ENCODE measurements around the gene OPTC. TPM values are rescaled to one million over a fixed set of nuclear protein-coding genes. Genes with fewer than 3 reads are reported as not detected.
"Not testable (repeated sequence)": the region's sequence is repeated elsewhere in the genome, so short reads cannot be mapped to it uniquely, and the experiment has no call there.

Gene OPTC
- total and polyA plus RNA-seq, 10 donors, result not detected

DNA sequence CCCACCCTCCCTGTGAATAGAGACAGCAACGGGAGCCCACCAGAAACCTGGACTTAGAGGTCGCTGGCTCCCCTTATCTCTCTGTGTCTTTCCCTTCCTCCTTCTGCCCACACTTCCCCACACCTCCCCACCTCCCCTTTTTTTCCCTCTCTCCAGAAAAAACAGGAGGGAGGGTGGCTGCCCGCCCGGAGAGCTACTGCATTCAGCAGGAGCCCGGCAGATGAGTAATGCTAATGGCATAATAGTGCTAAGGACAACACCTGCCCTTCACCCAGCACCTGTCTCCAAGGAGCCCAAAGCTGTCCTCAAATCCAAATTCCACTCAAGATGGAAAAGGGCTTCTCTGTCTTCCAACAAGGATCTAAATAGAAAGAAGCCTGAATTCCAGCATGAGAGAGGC, 29.7 kb upstream of the OPTC start:
- TF ChIP-seq POLR2AphosphoS5 (IDR thresholded peaks at IDR 0.05) (no peak), POLR2A (IDR thresholded peaks at IDR 0.05) (no peak)
- TF ChIP-seq, protein P1, sequence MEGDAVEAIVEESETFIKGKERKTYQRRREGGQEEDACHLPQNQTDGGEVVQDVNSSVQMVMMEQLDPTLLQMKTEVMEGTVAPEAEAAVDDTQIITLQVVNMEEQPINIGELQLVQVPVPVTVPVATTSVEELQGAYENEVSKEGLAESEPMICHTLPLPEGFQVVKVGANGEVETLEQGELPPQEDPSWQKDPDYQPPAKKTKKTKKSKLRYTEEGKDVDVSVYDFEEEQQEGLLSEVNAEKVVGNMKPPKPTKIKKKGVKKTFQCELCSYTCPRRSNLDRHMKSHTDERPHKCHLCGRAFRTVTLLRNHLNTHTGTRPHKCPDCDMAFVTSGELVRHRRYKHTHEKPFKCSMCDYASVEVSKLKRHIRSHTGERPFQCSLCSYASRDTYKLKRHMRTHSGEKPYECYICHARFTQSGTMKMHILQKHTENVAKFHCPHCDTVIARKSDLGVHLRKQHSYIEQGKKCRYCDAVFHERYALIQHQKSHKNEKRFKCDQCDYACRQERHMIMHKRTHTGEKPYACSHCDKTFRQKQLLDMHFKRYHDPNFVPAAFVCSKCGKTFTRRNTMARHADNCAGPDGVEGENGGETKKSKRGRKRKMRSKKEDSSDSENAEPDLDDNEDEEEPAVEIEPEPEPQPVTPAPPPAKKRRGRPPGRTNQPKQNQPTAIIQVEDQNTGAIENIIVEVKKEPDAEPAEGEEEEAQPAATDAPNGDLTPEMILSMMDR (IDR thresholded peaks at IDR 0.05 in 8 of 11, conservative IDR thresholded peaks at IDR 0.05 in 3 of 11), result no peak
- no peaks in the 10 kb centered on the region for H3K36me3 ChIP-seq
- intact Hi-C loops (cut with DNase I; ENCODE audit: low total_unique reads), result no loop called here
- peaks cover 0 to 31% (median 0%) of the 10 kb centered on the region in 7 donors for H3K27me3 ChIP-seq (replicated peaks in 1 of 7)
- peak overlapping the region in 3 of 8 donors; percentile 31 to 67 (median 63) for H3K27ac ChIP-seq
- 68 to 78% (median 72%) methylated on average over 5 of the region's 5 CpGs for WGBS, 5 donors
- H3K4me3 ChIP-seq, result no peak overlapping the region
- H3K4me1 ChIP-seq, result peaks cover 0 to 34% (median 8%) of the 10 kb centered on the region in 6 donors
- no peak for DNase-seq
- H3K9me3 ChIP-seq, result no peaks in the 10 kb centered on the region

DNA sequence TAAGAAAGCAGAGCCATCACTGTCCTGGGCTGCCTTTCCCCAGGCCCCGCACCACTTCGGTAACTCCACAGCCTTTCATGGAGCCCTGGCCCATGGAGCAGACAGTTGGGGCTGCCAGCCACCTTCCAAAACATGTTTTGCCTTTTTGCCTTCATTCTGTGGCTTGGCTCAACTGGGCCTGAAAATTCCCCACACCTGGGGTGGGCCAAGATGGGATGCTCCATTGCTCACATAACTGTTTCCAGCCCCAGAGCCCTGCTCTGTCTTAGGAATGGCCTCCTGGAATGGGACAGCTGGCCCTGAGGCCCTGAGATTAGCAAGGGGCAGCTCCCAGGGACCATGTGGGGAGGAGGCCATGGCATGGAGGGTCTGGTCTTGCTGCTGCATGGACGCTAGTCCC, 29.2 kb upstream of the OPTC start:
- H3K27me3 ChIP-seq (replicated peaks in 1 of 7), result peaks cover 0 to 35% (median 0%) of the 10 kb centered on the region in 7 donors
- no peak for DNase-seq
- 89 to 100% (median 94%) methylated on average over 3 of the region's 3 CpGs for WGBS, 5 donors
- no peaks in the 10 kb centered on the region for H3K9me3 ChIP-seq
- TF ChIP-seq POLR2A (IDR thresholded peaks at IDR 0.05), result no peak
- TF ChIP-seq, protein P1 (IDR thresholded peaks at IDR 0.05 in 8 of 11, conservative IDR thresholded peaks at IDR 0.05 in 3 of 11), result no peak
- no peak for TF ChIP-seq POLR2AphosphoS5 (IDR thresholded peaks at IDR 0.05)
- H3K27ac ChIP-seq, result peak overlapping the region in 3 of 8 donors; percentile 58 to 67 (median 63)
- intact Hi-C loops (cut with DNase I; ENCODE audit: low total_unique reads), result no loop called here
- no peaks in the 10 kb centered on the region for H3K36me3 ChIP-seq
- H3K4me1 ChIP-seq, result peaks cover 0 to 36% (median 8%) of the 10 kb centered on the region in 6 donors
- no peak overlapping the region for H3K4me3 ChIP-seq

DNA sequence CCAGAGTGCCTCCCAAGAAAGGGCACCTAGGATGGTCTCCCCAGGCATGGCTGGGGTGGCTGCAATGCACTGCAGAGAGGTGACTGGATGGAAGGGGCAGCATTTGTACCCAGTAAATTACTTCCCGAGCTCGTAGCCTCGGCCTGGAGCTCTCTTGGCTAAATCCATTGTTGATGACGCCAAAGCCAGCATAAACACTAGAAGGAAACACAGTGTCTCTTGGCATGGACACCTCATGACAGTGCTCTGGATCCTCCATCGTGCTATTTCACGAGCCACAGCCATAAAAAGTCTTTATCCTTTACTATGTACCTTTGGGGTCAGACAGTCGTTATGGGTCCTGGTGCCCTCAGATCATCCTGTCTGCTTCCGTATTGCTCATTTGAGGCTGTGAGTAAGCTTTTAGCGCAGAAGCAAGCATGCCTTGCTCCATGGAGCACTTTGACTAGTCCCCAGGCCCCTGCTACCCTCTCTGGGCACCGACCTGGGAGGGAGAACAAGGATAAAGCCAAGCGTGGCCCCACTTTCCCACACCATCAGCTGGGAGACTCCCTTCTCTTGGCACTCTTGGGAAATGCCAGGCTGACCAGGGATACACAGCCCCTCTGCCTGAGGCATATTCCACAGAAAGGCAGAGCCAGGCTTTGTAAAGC, 28.7 kb upstream of the OPTC start:
- H3K4me3 ChIP-seq, result no peak overlapping the region
- H3K27ac ChIP-seq, result peak overlapping the region in 5 of 8 donors; percentile 23 to 67 (median 58)
- intact Hi-C loops (cut with DNase I; ENCODE audit: low total_unique reads), result no loop called here
- no peak for DNase-seq
- H3K9me3 ChIP-seq, result no peaks in the 10 kb centered on the region
- 80 to 95% (median 90%) methylated on average over 11 of the region's 11 CpGs for WGBS, 5 donors
- H3K27me3 ChIP-seq (replicated peaks in 1 of 7), result peaks cover 0 to 40% (median 0%) of the 10 kb centered on the region in 7 donors
- H3K4me1 ChIP-seq, result peaks cover 0 to 41% (median 8%) of the 10 kb centered on the region in 6 donors
- no peak for TF ChIP-seq POLR2A (IDR thresholded peaks at IDR 0.05)
- TF ChIP-seq, protein P1 (IDR thresholded peaks at IDR 0.05 in 8 of 11, conservative IDR thresholded peaks at IDR 0.05 in 3 of 11), result no peak
- no peak for TF ChIP-seq POLR2AphosphoS5 (IDR thresholded peaks at IDR 0.05)
- no peaks in the 10 kb centered on the region for H3K36me3 ChIP-seq

DNA sequence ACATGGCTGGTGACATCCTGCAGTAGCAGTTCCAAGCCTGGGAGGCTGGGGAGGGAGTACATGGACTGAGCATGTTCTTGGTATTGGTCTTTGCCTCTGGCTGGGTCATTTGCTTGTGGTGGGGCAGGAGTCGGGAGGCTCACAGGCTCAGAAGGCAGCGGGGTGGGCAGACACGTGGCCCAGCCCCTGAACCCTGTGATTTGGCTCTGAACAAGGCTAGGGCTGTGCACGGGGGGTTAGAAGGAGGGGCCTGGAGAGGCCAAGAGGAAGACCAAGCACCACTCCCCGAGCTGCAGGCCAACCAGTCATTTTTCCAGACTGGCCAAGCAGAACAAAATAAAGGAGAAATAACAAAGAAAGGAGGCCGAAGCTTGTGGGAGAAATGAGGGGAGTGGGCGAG, 28.0 kb upstream of the OPTC start:
- Histone ChIP-seq H3K4me1 (peaks cover 0 to 43% (median 8%) of the 10 kb centered on the region in 6 donors), H3K4me3 (no peak overlapping the region), H3K9me3 (no peaks in the 10 kb centered on the region), H3K36me3 (no peaks in the 10 kb centered on the region), H3K27me3 (replicated peaks in 1 of 7) (peaks cover 0 to 47% (median 0%) of the 10 kb centered on the region in 7 donors), H3K27ac (peak overlapping the region in 6 of 8 donors; percentile 4 to 67 (median 54))
- intact Hi-C loops (cut with DNase I; ENCODE audit: low total_unique reads), result no loop called here
- DNase-seq, result no peak
- 35 to 66% (median 45%) methylated on average over 7 of the region's 7 CpGs for WGBS, 5 donors
- TF ChIP-seq POLR2A (IDR thresholded peaks at IDR 0.05) (no peak), POLR2AphosphoS5 (IDR thresholded peaks at IDR 0.05) (peak in 2 of 3 donors; percentile 17 to 45)

DNA sequence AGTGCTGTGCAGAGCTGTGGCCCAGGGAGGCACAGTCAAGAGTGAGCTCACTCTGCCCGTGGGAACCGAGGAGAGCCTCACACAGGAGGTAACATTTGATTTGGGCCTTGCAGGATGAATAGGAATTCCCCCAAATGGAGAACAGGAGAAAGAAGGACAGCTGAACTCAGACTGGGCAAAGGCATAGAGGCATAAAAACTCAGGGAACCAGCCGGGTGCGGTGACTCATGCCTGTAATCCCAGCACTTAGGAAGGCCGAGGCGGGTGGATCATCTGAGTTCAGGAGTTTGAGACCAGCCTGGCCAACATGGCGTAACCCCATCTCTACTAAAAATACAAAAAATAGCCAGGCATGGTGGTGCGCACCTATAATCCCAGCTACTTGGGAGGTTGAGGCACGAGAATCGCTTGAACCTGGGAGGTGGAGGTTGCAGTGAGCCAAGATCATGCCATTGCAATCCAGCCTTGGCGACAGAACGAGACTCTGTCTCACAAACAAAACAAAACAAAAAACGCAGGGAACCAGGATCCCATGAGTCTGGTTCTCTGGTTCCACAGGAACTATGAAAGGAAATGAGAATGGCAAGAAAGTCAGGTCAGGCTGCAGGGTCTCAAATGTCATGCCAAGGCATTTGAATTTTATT, 26.9 kb upstream of the OPTC start:
- WGBS, 5 donors, result 88 to 92% (median 89%) methylated on average over 13 of the region's 13 CpGs
- H3K27ac ChIP-seq, result peak overlapping the region in 5 of 8 donors; percentile 32 to 67 (median 58)
- H3K36me3 ChIP-seq; H3K9me3 ChIP-seq; H3K4me3 ChIP-seq; DNase-seq; intact Hi-C loops (cut with DNase I; ENCODE audit: low total_unique reads): not testable (repeated sequence)
- peaks cover 0 to 49% (median 0%) of the 10 kb centered on the region in 7 donors for H3K27me3 ChIP-seq (replicated peaks in 1 of 7)
- peaks cover 0 to 34% (median 8%) of the 10 kb centered on the region in 6 donors for H3K4me1 ChIP-seq
